CD14-positive monocyte (primary cell): ENCODE results near the gene GAS2L2. TPM values are rescaled to one million over a fixed set of nuclear protein-coding genes. Genes with fewer than 3 reads are reported as not detected.

ENCODE experiments used
- DNase-seq, 3 donors: peaks; one replicate each; pipeline ENCODE4 v3.0.0-alpha.2; 2011 to 2022
- H2AFZ ChIP-seq: 2 replicates; pipeline ENCODE4 v1.6.0; 2012; ENCODE audit warnings: mild to moderate bottlenecking, low read depth, low read length, inconsistent platforms; ENCODE audit not compliant: insufficient read depth, poor library complexity, severe bottlenecking
- H3K27ac ChIP-seq, 2 donors: 1 replicate in 1 of 2; 2 replicates in 1 of 2; pipeline ENCODE4 v1.5.1; 2012 to 2013; ENCODE audit warnings: low read length in 2 of 2, control low read depth in 1 of 2, inconsistent platforms in 1 of 2, low read depth in 1 of 2, mild to moderate bottlenecking in 1 of 2
- H3K27me3 ChIP-seq, 2 donors: one replicate each; pipeline versions ENCODE4 v1.6.0 to v1.6.1; 2011 to 2013; ENCODE audit warnings: low read length in 2 of 2; ENCODE audit not compliant: control insufficient read depth in 2 of 2, insufficient read depth in 2 of 2
- H3K36me3 ChIP-seq, 2 donors: replicated peaks in 1 of 2; 1 replicate in 1 of 2; 2 replicates in 1 of 2; pipeline versions ENCODE4 v1.5.1 to v1.6.1; 2012 to 2013; ENCODE audit warnings: low read length in 2 of 2, control low read depth in 1 of 2, inconsistent platforms in 1 of 2, mild to moderate bottlenecking in 1 of 2; ENCODE audit not compliant: insufficient read depth in 2 of 2, control insufficient read depth in 1 of 2
- H3K4me1 ChIP-seq, 2 donors: 1 replicate in 1 of 2; 2 replicates in 1 of 2; pipeline versions ENCODE4 v1.5.1 to v1.6.1; 2012 to 2013; ENCODE audit warnings: low read length in 2 of 2, control low read depth in 1 of 2, inconsistent platforms in 1 of 2, mild to moderate bottlenecking in 1 of 2, moderate library complexity in 1 of 2; ENCODE audit not compliant: insufficient read depth in 2 of 2, control insufficient read depth in 1 of 2
- H3K4me2 ChIP-seq: replicated peaks from 2 replicates; pipeline ENCODE3; 2012; ENCODE audit warnings: low read length, moderate library complexity, mild to moderate bottlenecking; ENCODE audit not compliant: poor library complexity, severe bottlenecking; ENCODE audit errors: extremely low read depth
- H3K4me3 ChIP-seq, 3 experiments: fragments of 200-600 bp in 1 of 3; sonication (generic) in 1 of 3; replicated peaks in 1 of 3; 1 replicate in 2 of 3; 2 replicates in 1 of 3; pipeline ENCODE4 v1.5.1; 2011 to 2013; ENCODE audit warnings: low read length in 3 of 3, mild to moderate bottlenecking in 3 of 3, control low read depth in 2 of 3, low read depth in 2 of 3, inconsistent platforms in 1 of 3, moderate library complexity in 1 of 3
- H3K79me2 ChIP-seq: 2 replicates; pipeline ENCODE4 v1.6.0; 2012; ENCODE audit warnings: mild to moderate bottlenecking, control low read depth, inconsistent platforms, low read length, moderate library complexity; ENCODE audit not compliant: insufficient read depth
- H3K9ac ChIP-seq: 2 replicates; pipeline ENCODE4 v1.6.0; 2017; ENCODE audit warnings: low read length, mild to moderate bottlenecking; ENCODE audit not compliant: insufficient read depth, poor library complexity, severe bottlenecking
- H3K9me3 ChIP-seq, 2 donors: replicated peaks in 1 of 2; 1 replicate in 1 of 2; 2 replicates in 1 of 2; pipeline versions ENCODE4 v1.5.1 to v1.6.1; 2012 to 2013; ENCODE audit warnings: low read length in 2 of 2, control low read depth in 1 of 2; ENCODE audit not compliant: control insufficient read depth in 1 of 2, insufficient read depth in 1 of 2
- H4K20me1 ChIP-seq: 2 replicates; pipeline ENCODE4 v1.6.0; 2012; ENCODE audit warnings: mild to moderate bottlenecking, low read length, control low read depth, moderate library complexity; ENCODE audit not compliant: insufficient read depth
- H3K27ac Mint-ChIP-seq, 7 donors: one replicate each; pipeline ENCODE4 v1.8.0; 2020; ENCODE audit warnings: mild to moderate bottlenecking in 7 of 7, mixed read lengths in 7 of 7, moderate library complexity in 6 of 7, inconsistent platforms in 2 of 7
- H3K27me3 Mint-ChIP-seq, 3 donors: one replicate each; pipeline ENCODE4 v1.8.0; 2021 to 2022; ENCODE audit warnings: low read depth in 3 of 3, mild to moderate bottlenecking in 3 of 3, mixed read lengths in 3 of 3, moderate library complexity in 3 of 3, inconsistent platforms in 1 of 3
- H3K36me3 Mint-ChIP-seq, 2 donors: one replicate each; pipeline ENCODE4 v1.8.0; 2020; ENCODE audit warnings: mixed read lengths in 2 of 2, inconsistent platforms in 1 of 2, mild to moderate bottlenecking in 1 of 2
- H3K4me1 Mint-ChIP-seq: one replicate; pipeline ENCODE4 v1.8.0; 2020; ENCODE audit warnings: mild to moderate bottlenecking, mixed read lengths
- H3K4me3 Mint-ChIP-seq, 2 donors: one replicate each; pipeline ENCODE4 v1.8.0; 2020; ENCODE audit warnings: mild to moderate bottlenecking in 2 of 2, mixed read lengths in 2 of 2, moderate library complexity in 1 of 2
- H3K9me3 Mint-ChIP-seq, 7 donors: one replicate each; pipeline ENCODE4 v1.8.0; 2020 to 2022; ENCODE audit warnings: mixed read lengths in 7 of 7, mild to moderate bottlenecking in 6 of 7, moderate library complexity in 6 of 7, inconsistent platforms in 2 of 7
- WGBS: methylation state at CpG from one replicate; pipeline ENCODE4 v1.1.5; 2013; ENCODE audit warnings: missing lambda C conversion rate; ENCODE audit not compliant: insufficient coverage; 5-methylcytosine and 5-hydroxymethylcytosine counted together
- intact Hi-C, 2 donors: fragments of 100-400 bp; cut with micrococcal nuclease; formaldehyde crosslinking; loops; one replicate each; pipeline versions ENCODE4 v1.15.0 to v1.15.1; 2023
- polyA plus RNA-seq, 3 donors: library from polyadenylated mRNA; depleted of rRNA in 1 of 3; unstranded in 2 of 3; stranded (reverse) in 1 of 3; fragments of 300-500 nt in 2 of 3; fragments of >200 nt in 1 of 3; fragmentation: Illumina TruSeq in 2 of 3; gene quantifications; 1 replicate in 2 of 3; 2 replicates in 1 of 3; pipeline ENCODE4 v1.2.3, GENCODE V29; 2012 to 2021
- TF ChIP-seq, protein P1 (sequence below): fragments of 200-600 bp; IDR thresholded peaks from one replicate; pipeline ENCODE4 v1.8.0; 2022; ENCODE audit warnings: antibody characterized with exemption, mild to moderate bottlenecking

The GAS2L2 gene
- polyA plus RNA-seq, 3 donors = not detected

DNA sequence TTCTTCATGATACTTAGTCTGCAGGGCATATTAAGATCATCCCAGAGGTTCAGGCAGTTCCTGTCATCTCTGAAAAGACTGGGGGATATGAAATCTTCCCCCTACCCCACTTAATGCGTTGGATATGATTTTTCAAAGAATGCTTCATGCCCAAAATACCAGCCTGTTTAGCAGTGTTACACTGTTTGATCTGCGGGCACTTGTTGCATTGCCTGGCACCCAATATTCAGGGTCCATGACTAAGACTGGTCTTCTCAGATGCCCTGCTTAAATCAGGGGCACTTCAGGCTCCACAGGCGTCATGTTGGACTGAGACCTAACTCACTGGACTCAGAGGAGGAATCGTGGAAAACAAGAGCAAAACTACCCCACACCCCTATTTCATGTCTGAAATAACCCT, 28.0 kb downstream of the GAS2L2 start:
- WGBS = 100% methylated on average over 2 of the region's 4 CpGs
- Mint-ChIP-seq H3K9me3 (no peaks in the 10 kb centered on the region), H3K27ac (no peak overlapping the region), H3K36me3 (peaks cover 64 to 74% of the 10 kb centered on the region in 2 donors), H3K4me1 (no peaks in the 10 kb centered on the region), H3K27me3 (peaks cover 0 to 2% (median 0%) of the 10 kb centered on the region in 3 donors), H3K4me3 (no peak overlapping the region)
- no peaks in the 10 kb centered on the region for H3K4me1 ChIP-seq
- H3K4me2 ChIP-seq = no peak overlapping the region
- H3K27me3 ChIP-seq = no peaks in the 10 kb centered on the region
- no peak overlapping the region for H2AFZ ChIP-seq
- H3K36me3 ChIP-seq = peaks cover 63 to 80% of the 10 kb centered on the region in 2 donors
- no peaks in the 10 kb centered on the region for H3K79me2 ChIP-seq
- TF ChIP-seq, protein P1, sequence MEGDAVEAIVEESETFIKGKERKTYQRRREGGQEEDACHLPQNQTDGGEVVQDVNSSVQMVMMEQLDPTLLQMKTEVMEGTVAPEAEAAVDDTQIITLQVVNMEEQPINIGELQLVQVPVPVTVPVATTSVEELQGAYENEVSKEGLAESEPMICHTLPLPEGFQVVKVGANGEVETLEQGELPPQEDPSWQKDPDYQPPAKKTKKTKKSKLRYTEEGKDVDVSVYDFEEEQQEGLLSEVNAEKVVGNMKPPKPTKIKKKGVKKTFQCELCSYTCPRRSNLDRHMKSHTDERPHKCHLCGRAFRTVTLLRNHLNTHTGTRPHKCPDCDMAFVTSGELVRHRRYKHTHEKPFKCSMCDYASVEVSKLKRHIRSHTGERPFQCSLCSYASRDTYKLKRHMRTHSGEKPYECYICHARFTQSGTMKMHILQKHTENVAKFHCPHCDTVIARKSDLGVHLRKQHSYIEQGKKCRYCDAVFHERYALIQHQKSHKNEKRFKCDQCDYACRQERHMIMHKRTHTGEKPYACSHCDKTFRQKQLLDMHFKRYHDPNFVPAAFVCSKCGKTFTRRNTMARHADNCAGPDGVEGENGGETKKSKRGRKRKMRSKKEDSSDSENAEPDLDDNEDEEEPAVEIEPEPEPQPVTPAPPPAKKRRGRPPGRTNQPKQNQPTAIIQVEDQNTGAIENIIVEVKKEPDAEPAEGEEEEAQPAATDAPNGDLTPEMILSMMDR = no peak
- no peaks in the 10 kb centered on the region for H3K9me3 ChIP-seq
- no peak for DNase-seq
- H3K27ac ChIP-seq = no peak overlapping the region
- no peaks in the 10 kb centered on the region for H4K20me1 ChIP-seq
- no peak overlapping the region for H3K4me3 ChIP-seq
- intact Hi-C loops = no loop called here
- no peak overlapping the region for H3K9ac ChIP-seq

DNA sequence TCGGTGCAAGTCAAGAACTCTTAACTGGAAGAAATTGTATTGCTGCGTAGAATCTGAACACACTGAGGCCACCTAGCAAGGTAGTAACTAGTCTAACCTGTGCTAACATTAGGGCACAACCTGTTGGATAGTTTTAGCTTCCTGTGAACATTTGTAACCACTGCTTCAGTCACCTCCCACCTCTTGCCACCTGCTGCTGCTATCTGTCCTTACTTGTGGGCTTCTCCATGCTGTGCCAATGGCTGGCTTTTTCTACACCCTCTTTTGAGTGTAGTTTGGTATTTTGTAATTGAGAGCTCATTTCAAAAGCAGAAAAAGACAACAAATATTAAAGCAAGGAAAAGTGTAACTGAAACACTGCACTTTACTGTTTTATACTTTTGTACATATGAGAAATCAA, 29.3 kb downstream of the GAS2L2 start:
- Histone ChIP-seq H3K79me2 (no peaks in the 10 kb centered on the region), H3K27ac (no peak overlapping the region)
- peaks cover 76 to 86% of the 10 kb centered on the region in 2 donors for H3K36me3 Mint-ChIP-seq

More for the DNA sequence above, 29.3 kb downstream of the GAS2L2 start:
- H3K4me1 ChIP-seq = no peaks in the 10 kb centered on the region
- H3K4me3 Mint-ChIP-seq = no peak overlapping the region
- intact Hi-C loops = no loop called here
- peak overlapping the region in 2 of 7 donors; percentile 15 to 53 for H3K27ac Mint-ChIP-seq
- H3K4me2 ChIP-seq = no peak overlapping the region
- no peak overlapping the region for H2AFZ ChIP-seq
- no peaks in the 10 kb centered on the region for H3K27me3 ChIP-seq
- 80% methylated on average over 1 of the region's 2 CpGs for WGBS
- no peak for DNase-seq
- no peak overlapping the region for H3K4me3 ChIP-seq
- no peaks in the 10 kb centered on the region for H3K4me1 Mint-ChIP-seq
- TF ChIP-seq, protein P1 = no peak
- no peaks in the 10 kb centered on the region for H3K9me3 Mint-ChIP-seq
- H4K20me1 ChIP-seq = no peaks in the 10 kb centered on the region
- H3K9ac ChIP-seq = no peak overlapping the region
- no peaks in the 10 kb centered on the region for H3K27me3 Mint-ChIP-seq
- peaks cover 71 to 92% of the 10 kb centered on the region in 2 donors for H3K36me3 ChIP-seq
- H3K9me3 ChIP-seq = no peaks in the 10 kb centered on the region
